Activated naive CD4-positive, alpha-beta T cell (primary cell): ENCODE data around the gene PHACTR4.
"Not testable (repeated sequence)": the region's sequence is repeated elsewhere in the genome, so short reads cannot be mapped to it uniquely, and the experiment has no call there.

ENCODE experiments used
- DNase-seq, 4 experiments: peaks; one replicate each; lab custom pipeline; 2025; lab: John Stamatoyannopoulos, UW

PHACTR4 gene

GRCh38 chr1:28525002-28525642, 155.6 kb downstream of the PHACTR4 start:
- DNase-seq, result not testable (repeated sequence)

- DNase-seq, result no peak
Observed at GRCh38 chr1:28526886-28527285, 157.3 kb downstream of the PHACTR4 start.

GRCh38 chr1:28530456-28530855, 160.9 kb downstream of the PHACTR4 start:
- DNase-seq, result no peak

DNA sequence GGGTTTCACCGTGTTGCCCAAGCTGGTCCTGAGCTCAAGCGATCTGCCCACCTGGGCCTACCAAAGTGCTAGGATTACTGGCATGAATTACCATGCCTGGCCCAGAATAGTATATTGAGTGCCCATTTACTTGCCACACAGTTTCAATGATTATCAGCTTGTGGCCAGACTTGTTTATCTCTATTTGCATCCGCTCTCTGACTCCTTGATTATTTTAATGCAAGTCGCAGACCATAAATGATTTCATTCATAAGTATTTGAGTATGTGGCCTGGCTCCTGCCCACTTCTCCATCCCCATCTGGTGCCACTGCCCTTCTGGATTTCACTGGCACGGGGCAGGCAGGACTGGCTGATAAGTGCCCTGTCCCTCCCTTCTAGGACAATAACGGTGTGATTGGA, 165.1 kb downstream of the PHACTR4 start:
- no peak for DNase-seq

DNA sequence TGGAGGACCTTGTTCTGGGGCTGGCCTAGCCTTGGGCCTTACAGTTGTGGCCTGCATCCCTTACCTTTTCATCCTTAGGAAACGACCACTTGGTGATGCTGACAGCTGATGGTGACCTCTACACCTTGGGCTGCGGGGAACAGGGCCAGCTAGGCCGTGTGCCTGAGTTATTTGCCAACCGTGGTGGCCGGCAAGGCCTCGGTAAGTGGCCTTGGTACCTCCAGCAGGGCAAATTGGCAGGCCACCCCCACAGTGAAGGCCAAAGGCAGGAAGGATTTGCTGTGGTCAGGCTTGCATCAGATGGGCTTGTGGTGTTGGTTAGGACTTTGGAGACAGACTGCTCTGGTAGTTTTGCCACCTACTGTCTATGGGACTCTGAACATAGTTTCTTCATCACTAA, 165.6 kb downstream of the PHACTR4 start:
- DNase-seq, result no peak

GRCh38 chr1:28537457-28538199, 168.1 kb downstream of the PHACTR4 start:
- DNase-seq, result no peak

GRCh38 chr1:28538286-28538685, 168.7 kb downstream of the PHACTR4 start:
- no peak for DNase-seq

DNA sequence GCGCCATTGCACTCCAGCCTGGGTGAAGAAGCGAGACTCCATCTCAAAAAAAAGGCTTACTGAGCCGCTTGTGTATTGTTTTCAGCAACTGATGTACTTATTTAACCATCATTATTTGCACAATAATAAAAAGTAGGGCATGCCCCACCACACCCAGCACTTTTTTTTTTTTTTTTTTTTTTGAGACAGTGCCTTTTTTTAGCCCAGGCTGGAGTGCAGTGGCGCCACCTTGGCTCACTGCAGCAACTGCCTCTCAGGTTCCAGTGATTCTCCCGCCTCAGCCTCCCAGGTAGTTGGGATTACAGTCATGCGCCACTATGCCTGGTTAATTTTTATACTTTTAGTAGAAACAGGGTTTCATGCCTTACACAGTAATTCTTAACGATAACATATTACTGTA, 171.1 kb downstream of the PHACTR4 start:
- no peak for DNase-seq

DNA sequence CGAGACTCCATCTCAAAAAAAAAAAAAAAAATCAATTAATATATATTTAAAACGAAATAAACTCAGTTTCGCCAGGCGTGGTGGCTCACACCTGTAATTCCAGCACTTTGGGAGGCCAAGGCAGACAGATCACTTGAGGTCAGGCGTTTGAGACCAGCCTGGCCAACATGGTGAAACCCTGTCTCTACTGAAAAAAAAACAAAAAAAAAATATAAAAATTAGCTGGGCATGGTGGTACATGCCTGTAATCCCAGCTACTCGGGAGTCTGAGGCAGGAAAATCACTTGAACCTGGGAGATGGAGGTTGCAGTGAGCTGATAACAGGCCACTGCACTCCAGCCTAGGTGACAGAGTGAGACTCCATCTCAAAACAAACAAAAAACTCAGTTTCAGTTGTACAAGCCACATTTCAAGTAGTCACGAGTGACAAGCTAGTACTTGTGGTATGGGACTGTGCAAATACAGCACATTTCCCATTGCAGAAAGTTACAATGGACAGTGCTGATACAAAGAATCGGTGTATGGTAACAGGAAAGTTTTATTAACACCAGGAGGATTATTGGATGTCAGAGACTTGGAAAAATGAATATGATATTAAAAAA, 172.0 kb downstream of the PHACTR4 start:
- DNase-seq, result not testable (repeated sequence)

DNA sequence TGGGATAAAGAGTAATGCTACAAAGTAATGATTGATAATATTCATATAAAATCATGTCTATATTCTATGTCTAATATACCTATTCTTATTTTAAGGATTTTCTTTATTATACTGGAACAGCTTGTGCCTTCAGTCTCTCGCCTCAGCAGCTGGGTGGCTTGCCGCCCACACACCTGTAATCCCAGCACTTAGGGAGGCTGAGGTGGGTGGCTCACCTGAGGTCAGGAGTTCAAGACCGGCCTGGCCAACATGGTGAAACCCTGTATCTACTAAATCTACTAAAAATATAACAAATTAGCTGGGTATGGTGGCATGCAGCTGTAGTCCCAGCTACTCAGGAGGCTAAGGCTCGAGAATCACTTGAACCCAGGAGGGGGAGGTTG, 175.7 kb downstream of the PHACTR4 start:
- DNase-seq, result no peak

DNA sequence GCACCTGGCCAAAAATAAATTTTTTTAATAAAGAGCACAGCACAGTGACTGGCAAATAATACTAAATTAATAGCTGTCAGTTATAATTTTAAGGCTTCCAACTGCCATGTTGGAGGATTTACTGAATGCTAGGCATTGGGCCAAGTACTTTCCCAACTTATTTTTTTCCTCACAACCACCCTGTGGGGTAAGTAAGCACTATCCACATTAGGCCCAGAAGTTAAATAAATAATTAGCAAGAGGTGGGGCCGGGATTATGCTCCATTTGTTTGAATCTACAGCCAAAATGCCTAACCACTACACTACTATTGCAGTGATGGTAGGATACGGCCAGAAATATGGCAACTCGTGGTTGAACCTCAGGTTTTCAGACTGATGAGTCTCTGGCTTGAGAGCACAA, 178.8 kb downstream of the PHACTR4 start:
- DNase-seq, result no peak
